ENCODE results near the gene SEMA5A.

The SEMA5A gene

DNA sequence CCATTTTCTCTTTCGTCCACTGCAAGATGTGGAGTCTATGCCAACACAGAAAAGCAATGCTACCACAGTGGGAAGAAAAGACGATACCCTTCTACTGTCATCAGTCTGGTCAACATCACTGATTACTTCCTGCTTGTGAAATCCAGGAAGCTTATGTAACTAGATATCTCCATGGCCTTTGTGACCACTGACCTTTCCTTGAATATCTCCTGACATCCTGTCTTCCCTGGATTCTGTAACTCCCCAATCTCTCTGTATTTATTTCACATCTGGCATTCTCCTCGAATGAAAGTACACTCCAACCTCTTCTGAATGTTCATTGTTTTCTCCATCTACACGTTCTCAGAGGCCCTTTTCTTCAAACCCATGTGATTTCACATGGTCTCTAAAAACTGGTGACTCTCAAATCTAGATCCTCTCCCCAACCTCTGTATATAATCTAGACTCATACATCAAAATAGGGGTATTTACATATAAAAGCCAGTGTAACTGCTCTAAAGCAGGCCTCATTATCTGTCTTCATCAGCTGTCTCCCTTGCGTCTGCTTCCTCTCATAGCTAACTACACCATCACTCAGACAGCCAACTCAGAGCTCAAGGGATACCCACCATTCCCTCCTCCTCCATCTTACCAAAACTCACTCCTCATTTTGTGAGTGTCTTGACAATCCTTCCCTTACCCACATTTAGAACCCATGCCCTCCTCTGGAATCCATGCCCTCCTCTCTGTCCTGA is 156.8 kb downstream of the SEMA5A start:
- Histone ChIP-seq H2BK5ac (ENCODE audit: low read length) (no peak overlapping the region), H3K79me2 (ENCODE audit: control insufficient read depth, insufficient read depth, low read length) (no peaks in the 10 kb centered on the region), H3K4me2 (ENCODE audit: low read length) (no peak overlapping the region), H2BK15ac (replicated peaks; ENCODE audit: low read depth) (no peak overlapping the region), H3K27ac (ENCODE audit: low read depth, low read length) (no peak overlapping the region), H3K4ac (ENCODE audit: low read depth, low read length) (no peak overlapping the region), H3K79me1 (ENCODE audit: low read length) (peaks cover 8% of the 10 kb centered on the region), H3K18ac (ENCODE audit: low read length) (no peak overlapping the region), H3K9ac (ENCODE audit: low read length) (no peak overlapping the region), H4K5ac (ENCODE audit: low read length) (no peak overlapping the region), H3K4me3 (ENCODE audit: low read length) (no peak overlapping the region), H3K27me3 (ENCODE audit: insufficient read depth, low read length, poor library complexity) (no peaks in the 10 kb centered on the region), H3K36me3 (ENCODE audit: control insufficient read depth, insufficient read depth, low read length) (no peaks in the 10 kb centered on the region), H2BK120ac (ENCODE audit: low read depth, low read length) (no peak overlapping the region), H3K56ac (ENCODE audit: low read length) (peak overlapping the region; percentile 45), H3K23ac (ENCODE audit: low read length) (no peak overlapping the region), H4K8ac (ENCODE audit: low read depth, low read length) (no peak overlapping the region), H2AK5ac (ENCODE audit: low read length) (no peak overlapping the region), H3K4me1 (ENCODE audit: control insufficient read depth, low read depth, low read length) (peaks cover 2% of the 10 kb centered on the region)
- no CpG with 5 or more reads among the region's 5 CpGs for WGBS (ENCODE audit: extremely low coverage, insufficient coverage, low lambda C conversion rate)
- no peak for DNase-seq

DNA sequence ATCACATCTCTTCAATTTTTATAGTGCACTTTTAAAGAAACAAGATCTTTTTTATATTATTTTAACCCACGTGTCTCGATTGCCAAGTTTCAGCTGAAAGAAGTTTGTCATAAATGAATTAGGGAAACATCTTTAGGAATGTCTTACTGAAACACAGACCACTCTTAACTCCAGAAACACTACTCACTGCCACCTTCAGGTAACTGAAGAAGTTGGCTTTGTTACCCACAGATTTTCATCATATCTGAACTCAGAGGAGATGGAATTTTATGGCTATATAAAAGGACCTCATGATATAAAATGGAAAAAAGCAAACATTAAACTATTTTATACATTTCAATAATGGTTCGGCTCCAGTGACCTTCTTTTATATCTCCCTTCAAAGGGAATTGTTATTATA is 158.0 kb downstream of the SEMA5A start:
- Histone ChIP-seq H3K4me2 (ENCODE audit: low read length) (no peak overlapping the region), H2BK5ac (ENCODE audit: low read length) (no peak overlapping the region), H3K27me3 (ENCODE audit: insufficient read depth, low read length, poor library complexity) (no peaks in the 10 kb centered on the region), H3K79me1 (ENCODE audit: low read length) (peaks cover 9% of the 10 kb centered on the region), H3K27ac (ENCODE audit: low read depth, low read length) (no peak overlapping the region), H3K56ac (ENCODE audit: low read length) (no peak overlapping the region), H3K9ac (ENCODE audit: low read length) (no peak overlapping the region), H3K4ac (ENCODE audit: low read depth, low read length) (no peak overlapping the region), H2BK15ac (replicated peaks; ENCODE audit: low read depth) (no peak overlapping the region), H3K4me1 (ENCODE audit: control insufficient read depth, low read depth, low read length) (peaks cover 2% of the 10 kb centered on the region), H2AK5ac (ENCODE audit: low read length) (no peak overlapping the region), H3K18ac (ENCODE audit: low read length) (no peak overlapping the region), H2BK120ac (ENCODE audit: low read depth, low read length) (no peak overlapping the region), H4K5ac (ENCODE audit: low read length) (no peak overlapping the region), H3K23ac (ENCODE audit: low read length) (no peak overlapping the region), H3K4me3 (ENCODE audit: low read length) (no peak overlapping the region), H3K36me3 (ENCODE audit: control insufficient read depth, insufficient read depth, low read length) (no peaks in the 10 kb centered on the region), H3K79me2 (ENCODE audit: control insufficient read depth, insufficient read depth, low read length) (no peaks in the 10 kb centered on the region), H4K8ac (ENCODE audit: low read depth, low read length) (no peak overlapping the region)
- DNase-seq, result no peak
- no CpG with 5 or more reads among the region's 3 CpGs for WGBS (ENCODE audit: extremely low coverage, insufficient coverage, low lambda C conversion rate)

DNA sequence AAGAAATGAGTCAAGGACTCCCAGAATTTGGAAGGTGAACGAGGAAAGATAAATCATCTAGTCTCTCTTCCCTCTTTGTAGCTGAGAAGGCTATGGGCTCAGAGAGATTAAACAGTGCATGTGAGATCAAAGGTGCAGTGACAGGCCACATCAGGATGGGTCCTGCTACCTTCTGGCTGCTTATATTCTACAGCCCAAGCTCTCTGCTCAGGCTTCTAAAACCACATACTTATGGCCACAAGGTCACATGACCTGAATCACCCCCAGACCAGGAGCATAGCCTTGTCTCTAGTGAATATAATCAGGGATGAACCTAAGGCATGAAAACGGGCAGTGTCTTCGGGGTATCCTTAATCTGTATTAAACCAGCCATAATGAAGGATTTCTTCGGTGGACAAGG is 158.9 kb downstream of the SEMA5A start:
- Histone ChIP-seq H3K18ac (ENCODE audit: low read length) (no peak overlapping the region), H3K4ac (ENCODE audit: low read depth, low read length) (no peak overlapping the region), H3K4me1 (ENCODE audit: control insufficient read depth, low read depth, low read length) (peaks cover 4% of the 10 kb centered on the region), H3K56ac (ENCODE audit: low read length) (no peak overlapping the region), H3K79me2 (ENCODE audit: control insufficient read depth, insufficient read depth, low read length) (no peaks in the 10 kb centered on the region), H3K27me3 (ENCODE audit: insufficient read depth, low read length, poor library complexity) (no peaks in the 10 kb centered on the region), H3K79me1 (ENCODE audit: low read length) (peaks cover 9% of the 10 kb centered on the region), H2AK5ac (ENCODE audit: low read length) (no peak overlapping the region), H2BK15ac (replicated peaks; ENCODE audit: low read depth) (no peak overlapping the region), H3K23ac (ENCODE audit: low read length) (no peak overlapping the region), H3K9ac (ENCODE audit: low read length) (no peak overlapping the region), H3K27ac (ENCODE audit: low read depth, low read length) (no peak overlapping the region), H2BK120ac (ENCODE audit: low read depth, low read length) (no peak overlapping the region), H2BK5ac (ENCODE audit: low read length) (no peak overlapping the region), H3K4me2 (ENCODE audit: low read length) (no peak overlapping the region), H3K36me3 (ENCODE audit: control insufficient read depth, insufficient read depth, low read length) (no peaks in the 10 kb centered on the region), H3K4me3 (ENCODE audit: low read length) (no peak overlapping the region), H4K8ac (ENCODE audit: low read depth, low read length) (no peak overlapping the region), H4K5ac (ENCODE audit: low read length) (no peak overlapping the region)
- WGBS (ENCODE audit: extremely low coverage, insufficient coverage, low lambda C conversion rate), result no CpG with 5 or more reads among the region's 4 CpGs
- DNase-seq, result no peak

DNA sequence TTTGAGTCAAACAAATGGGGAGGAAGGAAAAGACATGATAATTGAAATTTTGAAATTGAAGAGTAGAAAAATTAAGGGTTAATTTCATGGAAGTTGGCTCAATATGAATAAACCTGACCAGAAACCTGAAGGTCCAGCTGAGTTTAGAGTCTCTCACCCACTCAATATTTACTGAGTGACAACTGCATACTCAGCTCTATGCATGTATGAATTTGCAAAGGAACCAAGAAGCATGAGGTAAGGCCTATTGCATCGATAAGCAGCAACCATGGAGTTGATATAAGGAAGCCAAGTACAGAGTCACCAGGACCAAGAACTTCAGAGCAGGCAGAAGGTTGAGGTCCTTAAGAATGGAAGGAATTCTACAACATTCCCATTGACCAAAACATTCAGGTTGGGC is 163.4 kb downstream of the SEMA5A start:
- Histone ChIP-seq H2BK120ac (ENCODE audit: low read depth, low read length) (no peak overlapping the region), H3K4ac (ENCODE audit: low read depth, low read length) (no peak overlapping the region), H3K18ac (ENCODE audit: low read length) (no peak overlapping the region), H2BK15ac (replicated peaks; ENCODE audit: low read depth) (no peak overlapping the region), H4K5ac (ENCODE audit: low read length) (no peak overlapping the region), H3K79me1 (ENCODE audit: low read length) (peaks cover 2% of the 10 kb centered on the region), H3K56ac (ENCODE audit: low read length) (no peak overlapping the region), H2AK5ac (ENCODE audit: low read length) (no peak overlapping the region), H3K4me2 (ENCODE audit: low read length) (no peak overlapping the region), H3K4me1 (ENCODE audit: control insufficient read depth, low read depth, low read length) (peaks cover 2% of the 10 kb centered on the region), H2BK5ac (ENCODE audit: low read length) (no peak overlapping the region), H4K8ac (ENCODE audit: low read depth, low read length) (no peak overlapping the region), H3K23ac (ENCODE audit: low read length) (no peak overlapping the region), H3K27me3 (ENCODE audit: insufficient read depth, low read length, poor library complexity) (no peaks in the 10 kb centered on the region), H3K79me2 (ENCODE audit: control insufficient read depth, insufficient read depth, low read length) (no peaks in the 10 kb centered on the region), H3K27ac (ENCODE audit: low read depth, low read length) (no peak overlapping the region), H3K9ac (ENCODE audit: low read length) (no peak overlapping the region), H3K36me3 (ENCODE audit: control insufficient read depth, insufficient read depth, low read length) (no peaks in the 10 kb centered on the region), H3K4me3 (ENCODE audit: low read length) (no peak overlapping the region)
- WGBS (ENCODE audit: extremely low coverage, insufficient coverage, low lambda C conversion rate), result no CpG with 5 or more reads among the region's 1 CpG
- no peak for DNase-seq

DNA sequence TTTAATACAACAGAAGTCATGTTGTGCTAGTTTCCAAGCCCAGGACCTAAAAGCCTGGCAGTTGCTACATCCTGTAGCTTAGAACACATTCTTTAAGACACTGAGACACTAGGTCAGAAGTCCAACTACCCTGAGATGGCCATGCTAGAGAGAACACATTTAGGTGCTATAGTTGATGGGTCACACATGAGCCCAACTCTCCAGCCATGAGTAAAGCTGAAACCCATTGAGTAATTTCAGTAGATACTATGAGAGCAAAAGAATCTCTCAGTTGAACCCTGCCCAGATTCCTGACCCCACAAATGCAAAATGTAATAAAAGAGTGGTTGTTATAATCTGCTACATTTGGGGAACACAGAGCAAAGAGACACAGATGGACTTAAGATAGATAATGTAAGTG is 164.4 kb downstream of the SEMA5A start:
- H4K5ac ChIP-seq (ENCODE audit: low read length), result no peak overlapping the region
- H2BK15ac ChIP-seq (replicated peaks; ENCODE audit: low read depth), result no peak overlapping the region

GRCh38 chr5:9380109-9380508 is 165.8 kb downstream of the SEMA5A start:
- no peak overlapping the region for H3K9ac ChIP-seq (ENCODE audit: low read length)
- no peak overlapping the region for H3K56ac ChIP-seq (ENCODE audit: low read length)
- no peak overlapping the region for H2BK15ac ChIP-seq (replicated peaks; ENCODE audit: low read depth)
- no peak overlapping the region for H2AK5ac ChIP-seq (ENCODE audit: low read length)
- no peak for DNase-seq
- no peak overlapping the region for H3K18ac ChIP-seq (ENCODE audit: low read length)
- no peak overlapping the region for H3K4me2 ChIP-seq (ENCODE audit: low read length)
- no CpG with 5 or more reads among the region's 7 CpGs for WGBS (ENCODE audit: extremely low coverage, insufficient coverage, low lambda C conversion rate)
- H3K79me2 ChIP-seq (ENCODE audit: control insufficient read depth, insufficient read depth, low read length), result no peaks in the 10 kb centered on the region
- no peak overlapping the region for H2BK5ac ChIP-seq (ENCODE audit: low read length)
- H3K27ac ChIP-seq (ENCODE audit: low read depth, low read length), result no peak overlapping the region
- no peak overlapping the region for H3K4ac ChIP-seq (ENCODE audit: low read depth, low read length)
- no peak overlapping the region for H2BK120ac ChIP-seq (ENCODE audit: low read depth, low read length)
- H3K23ac ChIP-seq (ENCODE audit: low read length), result no peak overlapping the region
- peaks cover 2% of the 10 kb centered on the region for H3K79me1 ChIP-seq (ENCODE audit: low read length)
- H3K36me3 ChIP-seq (ENCODE audit: control insufficient read depth, insufficient read depth, low read length), result no peaks in the 10 kb centered on the region
- H4K8ac ChIP-seq (ENCODE audit: low read depth, low read length), result no peak overlapping the region
- peaks cover 2% of the 10 kb centered on the region for H3K4me1 ChIP-seq (ENCODE audit: control insufficient read depth, low read depth, low read length)
- H3K4me3 ChIP-seq (ENCODE audit: low read length), result no peak overlapping the region
- H3K27me3 ChIP-seq (ENCODE audit: insufficient read depth, low read length, poor library complexity), result no peaks in the 10 kb centered on the region
- no peak overlapping the region for H4K5ac ChIP-seq (ENCODE audit: low read length)

More for the DNA sequence above, 164.4 kb downstream of the SEMA5A start:
- Histone ChIP-seq H3K4ac (ENCODE audit: low read depth, low read length) (no peak overlapping the region), H3K79me2 (ENCODE audit: control insufficient read depth, insufficient read depth, low read length) (no peaks in the 10 kb centered on the region), H3K27me3 (ENCODE audit: insufficient read depth, low read length, poor library complexity) (no peaks in the 10 kb centered on the region), H3K4me1 (ENCODE audit: control insufficient read depth, low read depth, low read length) (peaks cover 2% of the 10 kb centered on the region), H4K8ac (ENCODE audit: low read depth, low read length) (no peak overlapping the region), H3K4me2 (ENCODE audit: low read length) (no peak overlapping the region), H3K56ac (ENCODE audit: low read length) (no peak overlapping the region), H3K36me3 (ENCODE audit: control insufficient read depth, insufficient read depth, low read length) (no peaks in the 10 kb centered on the region), H3K79me1 (ENCODE audit: low read length) (peaks cover 2% of the 10 kb centered on the region), H3K23ac (ENCODE audit: low read length) (no peak overlapping the region), H3K4me3 (ENCODE audit: low read length) (no peak overlapping the region), H3K27ac (ENCODE audit: low read depth, low read length) (no peak overlapping the region), H2BK5ac (ENCODE audit: low read length) (no peak overlapping the region), H3K18ac (ENCODE audit: low read length) (no peak overlapping the region), H3K9ac (ENCODE audit: low read length) (no peak overlapping the region), H2BK120ac (ENCODE audit: low read depth, low read length) (no peak overlapping the region), H2AK5ac (ENCODE audit: low read length) (no peak overlapping the region)
- no peak for DNase-seq
